K562 (cell line): ENCODE data around the gene MYL5. TPM values are rescaled to one million over a fixed set of nuclear protein-coding genes. Genes with fewer than 3 reads are reported as not detected.

Experiments
- polyA plus RNA-seq, 8 experiments: library from polyadenylated mRNA; depleted of rRNA in 4 of 8; stranded (reverse) in 5 of 8; unstranded in 3 of 8; fragments of >200 nt; fragmentation: Nextera tagmentation in 2 of 8; fragmentation: Illumina TruSeq in 1 of 8; extraction: Ambion mirVana in 2 of 8; extraction: Trizol in 1 of 8; gene quantifications; 2 replicates each; pipeline versions ENCODE4 v1.2.1 to v1.2.3, GENCODE V29; 2011 to 2014; ENCODE audit warnings: inconsistent platforms in 1 of 8, missing spikeins in 1 of 8
- total RNA-seq, 7 experiments: library from RNA; depleted of rRNA in 6 of 7; stranded (reverse); fragments of >200 nt in 6 of 7; fragmentation: Illumina TruSeq in 2 of 7; extraction: Trizol in 2 of 7; gene quantifications; 2 replicates each; pipeline versions ENCODE4 v1.2.1 to v1.2.3, GENCODE V29; 2011 to 2021; ENCODE audit warnings: low replicate concordance in 1 of 7

Gene MYL5
- total and polyA plus RNA-seq, 9 of the 15 experiments (the other 6 are each of a cell fraction or from before 2014, with no cell fraction given) = 1.4 to 10.0 (median 4.1) TPM

Other genes starting within 250 kb of the MYL5 start
Only the 7 nearest of the 8 such genes appear.
- 24.7 and 31.1 TPM in 2 replicates for gene PIGG, start 175.3 kb upstream of the MYL5 start, total RNA-seq (2014; rRNA removed)
- gene PIGG, start 175.3 kb upstream of the MYL5 start, total RNA-seq (2014; rRNA removed; fragmentation: Illumina TruSeq; extraction: Trizol) = 18.1 and 18.3 TPM in 2 replicates
- gene PIGG, start 175.3 kb upstream of the MYL5 start, total RNA-seq (2015; rRNA removed; fragmentation: Illumina TruSeq; extraction: Trizol) = 18.0 and 19.7 TPM in 2 replicates
- gene PIGG, start 175.3 kb upstream of the MYL5 start, total RNA-seq (2021) = 31.3 and 37.1 TPM in 2 replicates
- gene PIGG, start 175.3 kb upstream of the MYL5 start, polyA plus RNA-seq (2011; rRNA removed) = 47.3 and 48.3 TPM in 2 replicates
- 18.5 and 21.5 TPM in 2 replicates for gene PIGG, start 175.3 kb upstream of the MYL5 start, polyA plus RNA-seq (2014; fragmentation: Illumina TruSeq; extraction: Trizol)
- gene PIGG, start 175.3 kb upstream of the MYL5 start, polyA plus RNA-seq (2014; fragmentation: Nextera tagmentation; extraction: Ambion mirVana) = 10 to 100 TPM in 1 of 2 experiments, 1 to 10 TPM in 1; 6.4 to 10.8 TPM
- gene PIGG, start 175.3 kb upstream of the MYL5 start, polyA plus RNA-seq (2014; rRNA removed) = 23.4 and 28.9 TPM in 2 replicates
- not detected in 2 replicates for gene TMEM271, start 98.2 kb upstream of the MYL5 start, total RNA-seq (2014; rRNA removed)
- gene TMEM271, start 98.2 kb upstream of the MYL5 start, total RNA-seq (2014; rRNA removed; fragmentation: Illumina TruSeq; extraction: Trizol) = not detected in 2 replicates
- gene TMEM271, start 98.2 kb upstream of the MYL5 start, total RNA-seq (2015; rRNA removed; fragmentation: Illumina TruSeq; extraction: Trizol) = not detected in 2 replicates
- gene TMEM271, start 98.2 kb upstream of the MYL5 start, total RNA-seq (2021) = not detected in 2 replicates
- not detected in 2 replicates for gene TMEM271, start 98.2 kb upstream of the MYL5 start, polyA plus RNA-seq (2011; rRNA removed)
- not detected in 2 replicates for gene TMEM271, start 98.2 kb upstream of the MYL5 start, polyA plus RNA-seq (2014; fragmentation: Illumina TruSeq; extraction: Trizol)
- not detected for gene TMEM271, start 98.2 kb upstream of the MYL5 start, polyA plus RNA-seq (2014; fragmentation: Nextera tagmentation; extraction: Ambion mirVana)
- not detected in 2 replicates for gene TMEM271, start 98.2 kb upstream of the MYL5 start, polyA plus RNA-seq (2014; rRNA removed)
- gene PDE6B, start 49.0 kb upstream of the MYL5 start, total RNA-seq (2014; rRNA removed) = not detected in 2 replicates
- not detected in 2 replicates for gene PDE6B, start 49.0 kb upstream of the MYL5 start, total RNA-seq (2014; rRNA removed; fragmentation: Illumina TruSeq; extraction: Trizol)
- not detected in 2 replicates for gene PDE6B, start 49.0 kb upstream of the MYL5 start, total RNA-seq (2015; rRNA removed; fragmentation: Illumina TruSeq; extraction: Trizol)
- gene PDE6B, start 49.0 kb upstream of the MYL5 start, total RNA-seq (2021) = not detected in 2 replicates
- gene PDE6B, start 49.0 kb upstream of the MYL5 start, polyA plus RNA-seq (2011; rRNA removed) = not detected in 2 replicates
- gene PDE6B, start 49.0 kb upstream of the MYL5 start, polyA plus RNA-seq (2014; fragmentation: Illumina TruSeq; extraction: Trizol) = not detected in 2 replicates
- gene PDE6B, start 49.0 kb upstream of the MYL5 start, polyA plus RNA-seq (2014; fragmentation: Nextera tagmentation; extraction: Ambion mirVana) = under 1 TPM in 1 of 2 experiments, not detected in 1; 0.04 TPM
- not detected in 2 replicates for gene PDE6B, start 49.0 kb upstream of the MYL5 start, polyA plus RNA-seq (2014; rRNA removed)
- gene ATP5ME, start 266 bp upstream of the MYL5 start, total RNA-seq (2014; rRNA removed) = 746 and 978 TPM in 2 replicates
- 839 and 887 TPM in 2 replicates for gene ATP5ME, start 266 bp upstream of the MYL5 start, total RNA-seq (2014; rRNA removed; fragmentation: Illumina TruSeq; extraction: Trizol)
- 914 and 930 TPM in 2 replicates for gene ATP5ME, start 266 bp upstream of the MYL5 start, total RNA-seq (2015; rRNA removed; fragmentation: Illumina TruSeq; extraction: Trizol)
- 509 and 535 TPM in 2 replicates for gene ATP5ME, start 266 bp upstream of the MYL5 start, total RNA-seq (2021)
- gene ATP5ME, start 266 bp upstream of the MYL5 start, polyA plus RNA-seq (2011; rRNA removed) = 573 and 595 TPM in 2 replicates
- gene ATP5ME, start 266 bp upstream of the MYL5 start, polyA plus RNA-seq (2014; fragmentation: Illumina TruSeq; extraction: Trizol) = 632 and 822 TPM in 2 replicates
- 1,000 to 10,000 TPM; 2,400 to 2,480 TPM for gene ATP5ME, start 266 bp upstream of the MYL5 start, polyA plus RNA-seq (2014; fragmentation: Nextera tagmentation; extraction: Ambion mirVana)
- gene ATP5ME, start 266 bp upstream of the MYL5 start, polyA plus RNA-seq (2014; rRNA removed) = 987 and 1,053 TPM in 2 replicates
- not detected in 2 replicates for gene SLC49A3, start 14.6 kb downstream of the MYL5 start, total RNA-seq (2014; rRNA removed)
- not detected in 2 replicates for gene SLC49A3, start 14.6 kb downstream of the MYL5 start, total RNA-seq (2014; rRNA removed; fragmentation: Illumina TruSeq; extraction: Trizol)
- gene SLC49A3, start 14.6 kb downstream of the MYL5 start, total RNA-seq (2015; rRNA removed; fragmentation: Illumina TruSeq; extraction: Trizol) = not detected in 2 replicates
- gene SLC49A3, start 14.6 kb downstream of the MYL5 start, total RNA-seq (2021) = 0.24 and 0.29 TPM in 2 replicates
- gene SLC49A3, start 14.6 kb downstream of the MYL5 start, polyA plus RNA-seq (2011; rRNA removed) = not detected in 2 replicates
- gene SLC49A3, start 14.6 kb downstream of the MYL5 start, polyA plus RNA-seq (2014; fragmentation: Illumina TruSeq; extraction: Trizol) = not detected in 2 replicates
- not detected for gene SLC49A3, start 14.6 kb downstream of the MYL5 start, polyA plus RNA-seq (2014; fragmentation: Nextera tagmentation; extraction: Ambion mirVana)
- gene SLC49A3, start 14.6 kb downstream of the MYL5 start, polyA plus RNA-seq (2014; rRNA removed) = 0.18 and 0.41 TPM in 2 replicates
- gene PCGF3, start 31.3 kb downstream of the MYL5 start, total RNA-seq (2014; rRNA removed) = 31.3 and 39.9 TPM in 2 replicates
- gene PCGF3, start 31.3 kb downstream of the MYL5 start, total RNA-seq (2014; rRNA removed; fragmentation: Illumina TruSeq; extraction: Trizol) = 13.3 and 14.7 TPM in 2 replicates
- 19.1 and 20.3 TPM in 2 replicates for gene PCGF3, start 31.3 kb downstream of the MYL5 start, total RNA-seq (2015; rRNA removed; fragmentation: Illumina TruSeq; extraction: Trizol)
- 39.6 and 46.1 TPM in 2 replicates for gene PCGF3, start 31.3 kb downstream of the MYL5 start, total RNA-seq (2021)
- gene PCGF3, start 31.3 kb downstream of the MYL5 start, polyA plus RNA-seq (2011; rRNA removed) = 37.2 and 42.2 TPM in 2 replicates
- gene PCGF3, start 31.3 kb downstream of the MYL5 start, polyA plus RNA-seq (2014; fragmentation: Illumina TruSeq; extraction: Trizol) = 18.9 and 20.4 TPM in 2 replicates
- 1 to 10 TPM; 2.6 to 4.3 TPM for gene PCGF3, start 31.3 kb downstream of the MYL5 start, polyA plus RNA-seq (2014; fragmentation: Nextera tagmentation; extraction: Ambion mirVana)
- gene PCGF3, start 31.3 kb downstream of the MYL5 start, polyA plus RNA-seq (2014; rRNA removed) = 40.1 and 40.2 TPM in 2 replicates
- 0.61 and 1.00 TPM in 2 replicates for gene CPLX1, start 151.6 kb downstream of the MYL5 start, total RNA-seq (2014; rRNA removed)
- not detected in 2 replicates for gene CPLX1, start 151.6 kb downstream of the MYL5 start, total RNA-seq (2014; rRNA removed; fragmentation: Illumina TruSeq; extraction: Trizol)
- gene CPLX1, start 151.6 kb downstream of the MYL5 start, total RNA-seq (2015; rRNA removed; fragmentation: Illumina TruSeq; extraction: Trizol) = 0.07 and 0.23 TPM in 2 replicates
- gene CPLX1, start 151.6 kb downstream of the MYL5 start, total RNA-seq (2021) = 2.1 and 3.3 TPM in 2 replicates
- gene CPLX1, start 151.6 kb downstream of the MYL5 start, polyA plus RNA-seq (2011; rRNA removed) = 0.17 and 0.23 TPM in 2 replicates
- gene CPLX1, start 151.6 kb downstream of the MYL5 start, polyA plus RNA-seq (2014; fragmentation: Illumina TruSeq; extraction: Trizol) = 0.12 and 0.21 TPM in 2 replicates
- gene CPLX1, start 151.6 kb downstream of the MYL5 start, polyA plus RNA-seq (2014; fragmentation: Nextera tagmentation; extraction: Ambion mirVana) = under 1 TPM in 1 of 2 experiments, not detected in 1; 0.03 TPM
- gene CPLX1, start 151.6 kb downstream of the MYL5 start, polyA plus RNA-seq (2014; rRNA removed) = 0.55 and 1.3 TPM in 2 replicates